Adipose tissue (tissue), 3 donors: ENCODE measurements around the gene PPFIA4. TPM values are rescaled to one million over a fixed set of nuclear protein-coding genes. Genes with fewer than 3 reads are reported as not detected.

Experiments used
- H3K27ac ChIP-seq: one replicate; pipeline ENCODE4 v1.5.1; 2013; ENCODE audit warnings: low read depth, low read length
- WGBS, 3 donors: extraction: QIAGEN DNeasy Blood & Tissue Kit; methylation state at CpG; one replicate each; pipeline ENCODE4 v1.1.7; 2013; 5-methylcytosine and 5-hydroxymethylcytosine counted together
- polyA plus RNA-seq, 3 donors: library from polyadenylated mRNA; stranded (reverse); fragments of 200-250 nt; gene quantifications; one replicate each; pipeline ENCODE4 v1.2.3, GENCODE V29; 2013
- donor health status: healthy with polysubstance abuse.
- donor health status: Bipolar disorder and iron deficiency.
- donor health status: healthy.

PPFIA4 gene
- polyA plus RNA-seq, 3 donors = 0.10 to 0.79 (median 0.12) TPM

DNA sequence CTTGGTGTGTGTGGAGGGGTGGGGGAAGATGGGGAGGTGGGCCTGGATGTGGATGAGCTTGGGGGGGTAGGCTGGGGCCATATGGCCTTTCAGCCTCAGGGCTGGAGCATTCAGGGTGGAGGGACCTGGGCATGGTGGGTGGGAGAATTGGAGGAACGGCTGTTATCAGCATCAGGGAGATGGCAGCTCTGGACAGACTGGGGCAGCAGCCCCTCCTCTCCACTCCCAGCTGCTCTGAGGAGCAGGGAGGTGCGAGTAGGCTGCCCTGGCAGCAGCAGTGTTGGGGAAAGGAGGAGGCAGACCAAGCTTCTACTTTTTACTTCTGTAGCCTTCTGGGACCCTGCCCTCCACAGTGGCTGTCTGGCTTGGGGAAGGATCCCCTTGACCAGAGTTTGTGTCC lies 10.2 kb downstream of the PPFIA4 start:
- 34 to 66% (median 52%) methylated on average over 2 of the region's 2 CpGs for WGBS, 3 donors
- no peak overlapping the region for H3K27ac ChIP-seq

GRCh38 chr1:203037509-203038190 lies 11.4 kb downstream of the PPFIA4 start:
- H3K27ac ChIP-seq = no peak overlapping the region
- WGBS, 3 donors = 61 to 78% (median 70%) methylated on average over 10 of the region's 10 CpGs

GRCh38 chr1:203038217-203038741 lies 12.0 kb downstream of the PPFIA4 start:
- 26 to 39% (median 35%) methylated on average over 9 of the region's 9 CpGs for WGBS, 3 donors
- no peak overlapping the region for H3K27ac ChIP-seq

GRCh38 chr1:203038891-203039608 lies 12.8 kb downstream of the PPFIA4 start:
- no peak overlapping the region for H3K27ac ChIP-seq
- 52 to 54% (median 52%) methylated on average over 22 of the region's 22 CpGs for WGBS, 3 donors

DNA sequence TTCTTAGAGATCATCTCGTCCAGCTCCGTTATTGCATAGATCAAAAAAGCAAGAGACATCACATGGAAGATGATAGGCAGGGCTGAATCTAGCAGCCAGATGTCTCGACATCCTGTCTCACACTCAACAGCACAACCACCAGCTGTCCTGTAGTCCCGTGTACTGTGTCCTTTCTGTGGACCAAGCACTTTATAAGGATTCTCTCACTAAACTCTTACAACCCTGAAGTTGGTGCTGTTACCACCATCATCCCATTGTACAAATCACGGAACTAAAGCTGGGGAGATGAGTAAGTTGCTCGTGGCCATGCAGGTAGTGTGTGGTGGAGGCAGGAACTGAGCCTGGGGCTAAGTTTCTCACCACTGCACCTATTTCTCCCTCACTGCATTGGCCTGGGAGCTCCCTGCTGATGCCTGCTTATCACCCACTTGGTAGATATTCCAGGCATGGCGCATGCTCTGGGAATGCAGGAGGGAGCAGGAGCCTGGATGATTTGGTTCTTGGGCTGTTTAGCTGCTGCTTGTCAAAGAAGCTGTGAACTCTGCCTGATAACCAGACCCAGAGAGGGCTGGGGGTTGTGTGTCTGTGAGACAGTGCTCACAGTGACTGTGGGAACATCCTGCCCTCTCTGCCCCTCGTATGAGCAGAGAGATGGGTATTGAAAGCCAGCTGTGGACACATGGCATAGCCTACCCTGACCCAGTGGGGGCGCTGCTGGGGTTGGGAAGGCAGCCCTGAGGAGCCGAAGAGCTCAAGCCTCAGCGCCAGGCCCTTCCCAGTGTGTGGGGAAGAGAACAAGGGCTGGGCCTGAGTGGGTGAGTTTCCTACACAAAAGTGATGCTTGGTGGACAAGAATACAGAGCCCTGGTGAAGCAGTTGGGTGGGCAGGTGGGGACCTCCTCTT lies 13.6 kb downstream of the PPFIA4 start:
- WGBS, 3 donors = 53 to 61% (median 56%) methylated on average over 11 of the region's 11 CpGs
- H3K27ac ChIP-seq = no peak overlapping the region

DNA sequence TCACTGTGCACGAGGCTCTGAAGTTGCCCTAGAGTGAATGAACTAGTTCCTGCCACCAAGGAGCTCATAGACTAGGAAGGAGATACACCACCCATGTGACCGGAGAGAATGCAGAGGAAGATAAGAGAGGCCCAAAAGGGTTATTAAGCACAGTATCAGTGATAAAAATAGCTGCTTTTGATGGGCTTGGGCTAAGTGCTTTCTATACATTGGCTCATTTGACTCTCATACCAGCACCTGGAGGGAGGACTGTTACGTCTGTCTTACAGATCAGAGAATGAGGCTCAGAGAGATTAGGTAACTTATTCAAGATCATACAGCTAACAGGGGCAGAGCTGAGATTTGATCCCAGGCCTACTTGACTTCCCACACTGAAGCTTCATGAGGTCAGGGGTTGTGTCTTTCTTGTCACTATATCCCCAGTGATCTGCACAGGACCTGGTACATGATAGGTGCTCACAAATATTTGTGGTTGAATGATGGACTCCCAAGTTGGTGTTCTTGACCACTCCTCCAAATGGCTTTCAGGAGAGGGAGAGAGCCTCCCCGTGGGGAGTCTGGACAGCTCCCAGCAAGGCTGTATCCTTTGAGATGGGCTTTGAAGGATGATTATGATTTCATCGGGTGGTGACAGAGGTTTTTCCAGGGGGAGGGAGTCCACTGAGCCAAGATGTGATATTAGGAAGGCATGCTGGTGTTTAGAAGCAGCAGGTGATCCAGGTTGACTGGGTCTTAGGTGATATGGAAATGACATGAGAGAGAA lies 14.4 kb downstream of the PPFIA4 start:
- 53 to 64% (median 55%) methylated on average over 5 of the region's 5 CpGs for WGBS, 3 donors
- H3K27ac ChIP-seq = no peak overlapping the region

- 67 to 93% (median 87%) methylated on average over 3 of the region's 3 CpGs for WGBS, 3 donors
- no peak overlapping the region for H3K27ac ChIP-seq
Observed at GRCh38 chr1:203041351-203041932, 15.2 kb downstream of the PPFIA4 start.

- no peak overlapping the region for H3K27ac ChIP-seq
- WGBS, 3 donors = 92 to 95% (median 94%) methylated on average over 14 of the region's 14 CpGs
Observed at GRCh38 chr1:203043830-203044545, 17.7 kb downstream of the PPFIA4 start.

- 83 to 97% (median 94%) methylated on average over 7 of the region's 7 CpGs for WGBS, 3 donors
- H3K27ac ChIP-seq = no peak overlapping the region
Observed at GRCh38 chr1:203044546-203045250, 18.4 kb downstream of the PPFIA4 start.

DNA sequence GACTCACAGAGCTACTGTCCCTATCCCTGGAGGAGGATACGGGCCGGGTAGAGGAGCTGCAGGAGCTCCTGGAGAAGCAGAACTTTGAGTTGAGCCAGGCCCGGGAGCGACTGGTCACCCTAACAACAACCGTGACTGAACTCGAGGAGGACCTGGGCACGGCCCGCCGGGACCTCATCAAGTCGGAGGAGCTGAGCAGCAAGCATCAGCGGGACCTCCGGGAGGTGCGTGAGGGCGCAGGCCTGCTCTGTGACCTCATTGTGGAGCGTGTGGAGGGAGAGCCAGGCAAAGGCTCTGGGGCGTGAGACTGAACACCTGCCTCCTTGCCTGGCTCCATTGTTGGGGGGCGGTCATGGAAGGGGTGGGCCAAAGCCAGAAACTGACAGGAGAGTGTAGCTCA lies 19.0 kb downstream of the PPFIA4 start:
- H3K27ac ChIP-seq = no peak overlapping the region
- WGBS, 3 donors = 86 to 95% (median 94%) methylated on average over 17 of the region's 17 CpGs

GRCh38 chr1:203045821-203046594 lies 19.7 kb downstream of the PPFIA4 start:
- no peak overlapping the region for H3K27ac ChIP-seq
- 78 to 82% (median 79%) methylated on average over 15 to 16 of the region's 16 CpGs for WGBS, 3 donors

DNA sequence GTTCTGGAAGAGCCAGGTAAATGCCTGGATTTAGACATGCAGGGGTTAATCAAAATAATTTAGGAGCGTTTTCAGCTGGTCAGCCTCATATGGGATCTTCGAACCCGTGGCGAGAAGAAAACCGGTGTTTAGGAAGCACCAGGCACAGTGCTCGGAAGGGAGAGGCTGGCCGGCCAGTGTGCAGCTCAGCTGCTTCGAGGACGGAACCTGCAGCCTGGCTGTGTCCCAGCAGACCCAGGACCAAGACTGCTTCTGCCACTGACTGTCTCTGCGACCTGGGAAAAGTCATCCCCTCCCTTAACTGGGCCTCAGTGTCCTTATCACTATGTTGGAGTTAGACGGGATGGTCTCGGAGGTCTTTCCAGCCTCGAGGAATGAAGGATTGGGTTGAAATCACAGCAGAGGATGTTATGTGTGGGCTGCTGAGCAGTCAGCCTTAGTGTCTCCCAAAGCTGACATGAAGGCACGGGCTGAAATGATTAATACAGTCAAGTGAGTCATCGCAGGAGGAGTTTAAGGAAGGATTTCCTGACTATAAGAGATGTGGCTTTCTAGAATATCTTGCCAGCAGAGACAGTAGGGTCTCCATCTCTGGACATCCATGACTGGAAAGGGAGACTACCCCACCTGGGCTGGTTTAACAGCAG lies 20.8 kb downstream of the PPFIA4 start:
- 42 to 60% (median 43%) methylated on average over 15 of the region's 15 CpGs for WGBS, 3 donors
- no peak overlapping the region for H3K27ac ChIP-seq

DNA sequence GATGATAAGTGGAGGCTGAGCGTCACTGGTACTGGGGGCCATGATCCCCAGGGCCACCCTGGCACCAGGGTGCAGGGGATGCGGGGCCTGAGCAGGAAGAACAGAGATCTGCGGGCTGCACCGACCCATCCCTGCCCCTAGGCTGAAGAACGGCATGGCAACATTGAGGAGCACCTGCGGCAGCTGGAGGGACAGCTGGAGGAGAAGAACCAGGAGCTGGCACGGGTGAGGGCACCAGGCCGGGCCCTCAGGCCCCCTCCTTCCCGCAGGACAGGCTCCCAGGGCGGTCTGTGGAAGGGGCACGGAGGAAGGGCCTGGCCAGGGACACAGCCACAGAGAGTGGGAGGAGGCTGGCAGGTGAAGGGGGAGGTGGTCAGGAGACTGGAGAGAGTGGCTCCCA lies 21.8 kb downstream of the PPFIA4 start:
- 84 to 92% (median 92%) methylated on average over 11 of the region's 11 CpGs for WGBS, 3 donors

GRCh38 chr1:203048555-203049051 lies 22.3 kb downstream of the PPFIA4 start:
- WGBS, 3 donors = 51 to 87% (median 86%) methylated on average over 22 to 23 of the region's 23 CpGs

More for the DNA sequence above, 21.8 kb downstream of the PPFIA4 start:
- no peak overlapping the region for H3K27ac ChIP-seq

DNA sequence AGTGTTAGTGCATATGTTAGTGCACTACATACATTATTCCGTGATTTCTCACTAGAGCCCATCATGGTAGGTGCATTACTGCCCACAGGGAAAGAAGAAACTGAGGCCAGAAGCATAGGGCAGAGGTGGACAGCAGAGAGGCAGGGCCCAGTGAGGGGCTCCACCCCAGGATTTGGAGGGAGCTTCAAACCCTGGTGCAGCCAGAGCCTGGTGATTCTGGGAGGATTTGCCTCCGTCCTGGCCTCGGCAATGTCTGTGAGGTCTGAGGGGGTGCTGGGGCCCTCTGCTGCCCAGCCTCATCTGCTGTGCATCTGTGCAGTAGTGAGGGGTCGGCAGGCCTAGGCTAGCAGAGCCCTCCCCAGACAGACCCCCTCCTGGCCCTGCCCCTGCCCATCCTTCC lies 22.8 kb downstream of the PPFIA4 start:
- WGBS, 3 donors = 77 to 85% (median 85%) methylated on average over 4 of the region's 4 CpGs
- no peak overlapping the region for H3K27ac ChIP-seq

More at GRCh38 chr1:203048555-203049051, 22.3 kb downstream of the PPFIA4 start:
- H3K27ac ChIP-seq = no peak overlapping the region
